ENCODE measurements around the gene SFTPB.

SFTPB gene

GRCh38 chr2:85702800-85703199 is 34.8 kb upstream of the SFTPB start:
- H3K4me3 ChIP-seq (ENCODE audit: low read depth, low read length): no peak overlapping the region
- DNase-seq (ENCODE audit: low read depth): no peak
- TF ChIP-seq CTCF (conservative IDR thresholded peaks at IDR 0.05; ENCODE audit: low read depth, low read length): no peak

- no peak for TF ChIP-seq CTCF (conservative IDR thresholded peaks at IDR 0.05; ENCODE audit: low read depth, low read length)
- H3K4me3 ChIP-seq (ENCODE audit: low read depth, low read length): no peak overlapping the region
- peak; percentile 80 for DNase-seq (ENCODE audit: low read depth)
These were observed 34.2 kb upstream of the SFTPB start for GRCh38 chr2:85702172-85702571.

- no peak for TF ChIP-seq CTCF (conservative IDR thresholded peaks at IDR 0.05; ENCODE audit: low read depth, low read length)
- DNase-seq (ENCODE audit: low read depth): no peak
These were observed 31.3 kb upstream of the SFTPB start for GRCh38 chr2:85699325-85699724.

GRCh38 chr2:85698880-85699254 is 30.9 kb upstream of the SFTPB start:
- TF ChIP-seq CTCF (conservative IDR thresholded peaks at IDR 0.05; ENCODE audit: low read depth, low read length): no peak
- H3K4me3 ChIP-seq (ENCODE audit: low read depth, low read length): no peak overlapping the region
- DNase-seq (ENCODE audit: low read depth): no peak

More at GRCh38 chr2:85699325-85699724, 31.3 kb upstream of the SFTPB start:
- H3K4me3 ChIP-seq (ENCODE audit: low read depth, low read length): no peak overlapping the region

GRCh38 chr2:85698184-85698879 is 30.3 kb upstream of the SFTPB start:
- no peak for TF ChIP-seq CTCF (conservative IDR thresholded peaks at IDR 0.05; ENCODE audit: low read depth, low read length)
- no peak overlapping the region for H3K4me3 ChIP-seq (ENCODE audit: low read depth, low read length)
- no peak for DNase-seq (ENCODE audit: low read depth)

GRCh38 chr2:85697716-85698115 is 29.7 kb upstream of the SFTPB start:
- TF ChIP-seq CTCF (conservative IDR thresholded peaks at IDR 0.05; ENCODE audit: low read depth, low read length): no peak
- H3K4me3 ChIP-seq (ENCODE audit: low read depth, low read length): no peak overlapping the region
- no peak for DNase-seq (ENCODE audit: low read depth)

GRCh38 chr2:85697096-85697495 is 29.1 kb upstream of the SFTPB start:
- no peak overlapping the region for H3K4me3 ChIP-seq (ENCODE audit: low read depth, low read length)
- no peak for TF ChIP-seq CTCF (conservative IDR thresholded peaks at IDR 0.05; ENCODE audit: low read depth, low read length)
- no peak for DNase-seq (ENCODE audit: low read depth)
